ENCODE measurements around the gene CWC15.
"Not testable (repeated sequence)": the region's sequence is repeated elsewhere in the genome, so short reads cannot be mapped to it uniquely, and the experiment has no call there.

CWC15 gene

GRCh38 chr11:94948070-94948617, 25.2 kb downstream of the CWC15 start:
- DNase-seq = no peak

GRCh38 chr11:94946812-94947211, 26.5 kb downstream of the CWC15 start:
- no peak for DNase-seq

- DNase-seq = no peak
Observed at GRCh38 chr11:94941131-94941530, 32.2 kb downstream of the CWC15 start.

- no peak for DNase-seq
Observed at GRCh38 chr11:94939346-94939745, 34.0 kb downstream of the CWC15 start.

GRCh38 chr11:94938095-94939055, 35.0 kb downstream of the CWC15 start:
- no peak for DNase-seq

GRCh38 chr11:94934846-94935245, 38.5 kb downstream of the CWC15 start:
- no peak for DNase-seq

GRCh38 chr11:94934362-94934761, 39.0 kb downstream of the CWC15 start:
- DNase-seq = no peak

GRCh38 chr11:94933223-94934130, 39.9 kb downstream of the CWC15 start:
- no peak for DNase-seq

- no peak for DNase-seq
Observed at GRCh38 chr11:94932503-94932902, 40.9 kb downstream of the CWC15 start.

GRCh38 chr11:94932072-94932471, 41.3 kb downstream of the CWC15 start:
- DNase-seq = not testable (repeated sequence)

- DNase-seq = no peak
Observed at GRCh38 chr11:94928117-94928990, 45.0 kb downstream of the CWC15 start.

GRCh38 chr11:94926698-94927237, 46.6 kb downstream of the CWC15 start:
- no peak for DNase-seq

- no peak for DNase-seq
Observed at GRCh38 chr11:94926271-94926625, 47.1 kb downstream of the CWC15 start.

- DNase-seq = no peak
Observed at GRCh38 chr11:94925422-94926270, 47.7 kb downstream of the CWC15 start.

- peak in 1 of 4 experiments; percentile 5 for DNase-seq
Observed at GRCh38 chr11:94924612-94925011, 48.7 kb downstream of the CWC15 start.

GRCh38 chr11:94924171-94924572, 49.2 kb downstream of the CWC15 start:
- DNase-seq = no peak

- no peak for DNase-seq
Observed at GRCh38 chr11:94923004-94923334, 50.4 kb downstream of the CWC15 start.

- DNase-seq = no peak
Observed at GRCh38 chr11:94922321-94923003, 50.9 kb downstream of the CWC15 start.

GRCh38 chr11:94920311-94920710, 53.0 kb downstream of the CWC15 start:
- DNase-seq = no peak

- not testable (repeated sequence) for DNase-seq
Observed at GRCh38 chr11:94913718-94914394, 59.5 kb downstream of the CWC15 start.

Measured in activated naive CD4-positive, alpha-beta T cell (primary cell).